Pancreas (tissue), 10 donors: Measurements from ENCODE around the gene SMCO2. TPM values are rescaled to one million over a fixed set of nuclear protein-coding genes. Genes with fewer than 3 reads are reported as not detected.

Experiments
- ATAC-seq, 4 donors: fragments of 200-7000 bp; cut with Tn5 transposase; one replicate each; pipeline versions ENCODE4 v1.8.0 to v1.9.1; 2020; ENCODE audit warnings: mild to moderate bottlenecking in 4 of 4, moderate library complexity in 4 of 4
- DNase-seq, 6 donors: peaks; one replicate each; pipeline ENCODE4 v3.0.0-alpha.2; 2020
- FAIRE-seq: peaks from 2 replicates; lab custom pipeline; 2012; peaks lifted over from hg19 to GRCh38; lab: Jason Lieb, UNC
- H3K27ac ChIP-seq, 4 donors: fragments of 200-600 bp; sonication (generic); 1 replicate in 3 of 4; 2 replicates in 1 of 4; pipeline versions ENCODE4 v1.5.0 to v1.8.0; 2020
- H3K27me3 ChIP-seq, 4 donors: fragments of 200-600 bp; one replicate each; pipeline ENCODE4 v1.8.0; 2021
- H3K36me3 ChIP-seq, 3 donors: fragments of 200-600 bp; sonication (generic) in 1 of 3; one replicate each; pipeline versions ENCODE4 v1.5.0 to v1.8.0; 2020 to 2021
- H3K4me1 ChIP-seq, 3 donors: fragments of 200-600 bp; one replicate each; pipeline ENCODE4 v1.8.0; 2021
- H3K4me3 ChIP-seq, 4 donors: fragments of 200-600 bp; sonication (generic) in 2 of 4; one replicate each; pipeline versions ENCODE4 v1.5.0 to v1.8.0; 2020 to 2021
- H3K9me3 ChIP-seq, 4 donors: fragments of 200-600 bp; one replicate each; pipeline ENCODE4 v1.8.0; 2021
- CTCF ChIP-seq, 4 donors: fragments of 200-600 bp; sonication (generic) in 3 of 4; IDR thresholded peaks; one replicate each; pipeline versions ENCODE4 v1.5.0 to v1.8.0; 2021; ENCODE audit warnings: antibody characterized with exemption in 4 of 4
- WGBS, 2 donors: extraction: QIAGEN DNeasy Blood & Tissue Kit; methylation state at CpG; one replicate each; pipeline ENCODE4 v1.1.7; 2013; 5-methylcytosine and 5-hydroxymethylcytosine counted together
- intact Hi-C, 3 donors: fragments of 100-400 bp; cut with DNase I; formaldehyde crosslinking; loops; one replicate each; pipeline versions ENCODE4 v1.11.1 to v1.14.2; 2022
- polyA plus RNA-seq, 2 donors: library from polyadenylated mRNA; stranded (reverse); fragments of 200-250 nt; gene quantifications; one replicate each; pipeline ENCODE4 v1.2.3, GENCODE V29; 2013
- total RNA-seq, 6 donors: library from RNA; stranded (reverse); fragmentation: NEBNext Ultra II Directional in 4 of 6; extraction: Animal tissue kit (Norgen Biotek cat#: 25700) in 4 of 6; gene quantifications; one replicate each; pipeline versions ENCODE4 v1.2.1 to v1.2.4, GENCODE V29; 2021 to 2023
- donor health status: healthy with polysubstance abuse.
- donor health status: DM: no; HTN: no; CAD: no; lungs with moderate emphysema.
- donor health status: DM: no; HTN: no; CAD: no.
- donor health status: control.
- donor health status: control.
- donor health status: Bipolar disorder and iron deficiency.
- donor health status: DM: yes; HTN: yes; CAD: no.
- donor health status: DM: no; HTN: no; CAD: no.
- donor health status: DM: no; HTN: no; CAD: no.
- donor health status: DM: yes; HTN: yes; CAD: no.

SMCO2 gene
- total and polyA plus RNA-seq, 8 donors: 0.28 to 0.50 (median 0.35) TPM; not detected in 5

GRCh38 chr12:27505109-27505508, 58.6 kb downstream of the SMCO2 start:
- FAIRE-seq: no peak
- no peaks in the 10 kb centered on the region for H3K36me3 ChIP-seq
- ATAC-seq: no peak
- no peaks in the 10 kb centered on the region for H3K27me3 ChIP-seq
- no peak overlapping the region for H3K4me3 ChIP-seq
- no peak overlapping the region for H3K27ac ChIP-seq
- DNase-seq: no peak
- intact Hi-C loops: no loop called here
- no peaks in the 10 kb centered on the region for H3K9me3 ChIP-seq
- H3K4me1 ChIP-seq: no peaks in the 10 kb centered on the region
- WGBS, 2 donors: 82 to 90% methylated on average over 2 of the region's 2 CpGs
- no peak for TF ChIP-seq CTCF (IDR thresholded peaks at IDR 0.05)

DNA sequence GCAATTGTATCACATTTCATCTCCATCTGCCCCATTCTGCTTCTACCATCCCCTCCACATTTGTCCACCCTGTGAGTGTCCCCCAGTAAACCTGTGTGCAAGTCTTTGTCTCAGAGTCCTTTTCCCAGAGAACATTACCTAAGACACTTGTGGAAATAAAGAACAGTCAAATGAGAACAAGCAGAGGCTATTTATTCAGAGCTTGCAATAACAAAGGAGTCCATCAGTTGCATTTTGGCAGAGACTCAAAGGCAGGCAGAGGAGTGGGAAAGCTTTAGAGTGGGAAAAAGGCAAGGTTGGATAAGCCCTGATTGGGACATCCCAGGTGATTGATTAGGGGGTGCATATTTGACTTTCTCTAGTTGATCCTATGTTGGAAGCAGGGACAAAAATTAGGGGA, 59.2 kb downstream of the SMCO2 start:
- Histone ChIP-seq H3K36me3 (no peaks in the 10 kb centered on the region), H3K27ac (no peak overlapping the region), H3K27me3 (no peaks in the 10 kb centered on the region), H3K9me3 (no peaks in the 10 kb centered on the region), H3K4me1 (peaks cover 0 to 2% (median 0%) of the 10 kb centered on the region in 3 donors), H3K4me3 (no peak overlapping the region)
- FAIRE-seq (no peak), ATAC-seq (no peak), DNase-seq (no peak)
- TF ChIP-seq CTCF (IDR thresholded peaks at IDR 0.05): no peak
- intact Hi-C loops: no loop called here

DNA sequence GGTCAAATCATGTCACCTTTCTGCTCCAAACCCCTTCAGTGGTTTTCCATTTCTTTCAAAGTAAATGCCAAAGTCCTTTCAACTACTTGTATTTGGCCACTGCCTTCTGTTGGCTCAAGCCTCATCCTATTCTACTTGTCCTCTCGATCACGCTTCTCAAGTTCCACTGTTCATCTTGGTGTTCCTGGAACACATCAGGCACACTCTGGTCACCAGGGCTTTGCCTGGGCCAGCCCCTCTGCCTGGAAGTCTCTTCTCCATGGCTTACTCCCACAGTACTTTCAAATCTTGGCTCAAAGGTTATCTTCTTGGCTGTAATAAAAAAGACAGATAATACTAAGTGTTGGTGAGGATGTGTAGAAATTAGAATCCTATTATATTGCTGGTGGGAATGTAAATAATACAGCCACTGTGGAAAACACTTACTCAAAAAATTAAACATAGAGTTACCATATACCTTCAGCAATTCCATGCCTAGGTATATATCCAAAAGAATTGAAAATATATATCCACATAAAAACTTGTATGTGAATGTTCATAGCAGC, 60.2 kb downstream of the SMCO2 start:
- H3K4me1 ChIP-seq: peaks cover 0 to 5% (median 0%) of the 10 kb centered on the region in 3 donors
- FAIRE-seq: no peak
- DNase-seq: no peak
- no peak for TF ChIP-seq CTCF (IDR thresholded peaks at IDR 0.05)
- intact Hi-C loops: no loop called here
- no peaks in the 10 kb centered on the region for H3K36me3 ChIP-seq
- no peaks in the 10 kb centered on the region for H3K9me3 ChIP-seq
- H3K27ac ChIP-seq: no peak overlapping the region
- 93 to 96% methylated on average over 2 of the region's 2 CpGs for WGBS, 2 donors
- H3K27me3 ChIP-seq: no peaks in the 10 kb centered on the region
- no peak overlapping the region for H3K4me3 ChIP-seq
- no peak for ATAC-seq

DNA sequence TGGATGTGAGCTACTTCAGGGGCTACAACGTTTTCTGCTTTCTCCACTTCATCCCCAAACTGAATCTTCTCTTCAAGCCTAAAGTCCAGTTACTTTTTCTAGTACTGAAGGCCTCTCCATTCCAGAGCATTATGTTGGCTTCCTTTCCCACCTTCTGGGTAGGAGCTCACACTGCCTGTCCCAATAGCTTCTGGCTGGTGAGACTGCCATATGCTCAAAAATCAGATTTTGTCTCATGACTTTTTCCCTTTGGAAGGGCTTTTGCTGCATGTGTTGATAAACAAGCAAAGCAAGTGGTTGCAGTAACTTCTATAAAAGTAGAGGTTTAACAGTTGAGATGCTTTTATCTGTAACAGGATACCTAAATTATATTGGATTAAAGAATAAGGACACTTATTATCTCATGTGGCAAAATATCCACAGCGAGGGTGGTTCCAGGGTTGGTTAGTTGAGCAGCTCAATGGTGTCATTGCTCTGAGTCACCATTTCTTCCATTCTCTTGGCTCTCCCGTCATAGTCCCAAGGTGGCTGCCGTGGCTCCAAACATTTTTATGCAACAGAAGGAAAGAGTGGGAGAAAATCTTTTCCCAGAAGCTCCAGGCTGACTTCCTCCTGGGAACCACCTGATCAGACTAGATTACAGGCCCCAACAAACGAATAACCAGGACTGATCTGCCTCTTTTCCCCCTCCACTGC, 62.3 kb downstream of the SMCO2 start:
- 75 to 79% methylated on average over 5 of the region's 5 CpGs for WGBS, 2 donors
- FAIRE-seq: no peak

More for the DNA sequence above, 62.3 kb downstream of the SMCO2 start:
- H3K36me3 ChIP-seq: no peaks in the 10 kb centered on the region
- H3K4me3 ChIP-seq: no peak overlapping the region
- DNase-seq (no peak), ATAC-seq (no peak)
- intact Hi-C loops: no loop called here
- H3K27ac ChIP-seq: no peak overlapping the region
- H3K4me1 ChIP-seq: peaks cover 0 to 5% (median 0%) of the 10 kb centered on the region in 3 donors
- TF ChIP-seq CTCF (IDR thresholded peaks at IDR 0.05): no peak
- no peaks in the 10 kb centered on the region for H3K9me3 ChIP-seq
- H3K27me3 ChIP-seq: no peaks in the 10 kb centered on the region
